Endometrial microvascular endothelial cells (primary cell): ENCODE data around the gene TNFAIP3. TPM values are rescaled to one million over a fixed set of nuclear protein-coding genes. Genes with fewer than 3 reads are reported as not detected.
"Not testable (repeated sequence)": the region's sequence is repeated elsewhere in the genome, so short reads cannot be mapped to it uniquely, and the experiment has no call there.

Experiments
- in situ Hi-C: cut with HindIII; loops from 2 replicates; pipeline ENCODE4 v1.10.0; 2017; ENCODE audit warnings: low sequenced_read_pairs, low pct_unique_long_range_greater_than_20kb; ENCODE audit errors: inconsistent ontology term
- total RNA-seq: library from RNA; depleted of rRNA; stranded (reverse); fragments of >200 nt; gene quantifications from one replicate; pipeline ENCODE4 v1.2.3, GENCODE V29; 2015; ENCODE audit errors: inconsistent ontology term

The TNFAIP3 gene
- total RNA-seq, 1 donor from 2014 or later, result 3.7 TPM

GRCh38 chr6:137890983-137891537 is 24.0 kb downstream of the TNFAIP3 start:
- in situ Hi-C loops, result no loop called here

GRCh38 chr6:137892271-137892708 is 25.2 kb downstream of the TNFAIP3 start:
- in situ Hi-C loops, result no loop called here

GRCh38 chr6:137893181-137893580 is 26.1 kb downstream of the TNFAIP3 start:
- in situ Hi-C loops, result no loop called here

GRCh38 chr6:137893726-137894125 is 26.7 kb downstream of the TNFAIP3 start:
- in situ Hi-C loops, result no loop called here

GRCh38 chr6:137894378-137894777 is 27.3 kb downstream of the TNFAIP3 start:
- in situ Hi-C loops, result not testable (repeated sequence)

GRCh38 chr6:137894779-137895385 is 27.8 kb downstream of the TNFAIP3 start:
- in situ Hi-C loops, result no loop called here

- in situ Hi-C loops, result no loop called here
Observed at GRCh38 chr6:137896647-137897046, 29.6 kb downstream of the TNFAIP3 start.

- in situ Hi-C loops, result no loop called here
Observed at GRCh38 chr6:137900815-137901214, 33.8 kb downstream of the TNFAIP3 start.

GRCh38 chr6:137901454-137901853 is 34.4 kb downstream of the TNFAIP3 start:
- in situ Hi-C loops, result no loop called here

- in situ Hi-C loops, result no loop called here
Observed at GRCh38 chr6:137902699-137903098, 35.6 kb downstream of the TNFAIP3 start.

GRCh38 chr6:137903274-137903932 is 36.3 kb downstream of the TNFAIP3 start:
- in situ Hi-C loops, result no loop called here

- in situ Hi-C loops, result no loop called here
Observed at GRCh38 chr6:137903933-137904821, 37.1 kb downstream of the TNFAIP3 start.

GRCh38 chr6:137904822-137905617 is 38.0 kb downstream of the TNFAIP3 start:
- in situ Hi-C loops, result no loop called here

- in situ Hi-C loops, result no loop called here
Observed at GRCh38 chr6:137906020-137906472, 39.0 kb downstream of the TNFAIP3 start.

- in situ Hi-C loops, result no loop called here
Observed at GRCh38 chr6:137907170-137907569, 40.1 kb downstream of the TNFAIP3 start.

- in situ Hi-C loops, result no loop called here
Observed at GRCh38 chr6:137909533-137909932, 42.5 kb downstream of the TNFAIP3 start.

GRCh38 chr6:137910424-137910834 is 43.4 kb downstream of the TNFAIP3 start:
- in situ Hi-C loops, result no loop called here

- in situ Hi-C loops, result no loop called here
Observed at GRCh38 chr6:137910843-137911456, 43.9 kb downstream of the TNFAIP3 start.
